AG09319 (cell line): Measurements from ENCODE around the gene COL20A1.

ENCODE experiments used
- DNase-seq: peaks from one replicate; pipeline ENCODE4 v3.0.0-alpha.2; 2010; ENCODE audit warnings: low read depth; ENCODE audit errors: extremely low read depth
- CTCF ChIP-seq: IDR thresholded peaks from 2 replicates; pipeline ENCODE4 v1.5.1; 2011; ENCODE audit warnings: low read depth, mild to moderate bottlenecking, inconsistent platforms, low read length, moderate library complexity

Gene COL20A1

GRCh38 chr20:63345328-63346100 lies 52.5 kb downstream of the COL20A1 start:
- no peak for TF ChIP-seq CTCF
- DNase-seq = no peak

DNA sequence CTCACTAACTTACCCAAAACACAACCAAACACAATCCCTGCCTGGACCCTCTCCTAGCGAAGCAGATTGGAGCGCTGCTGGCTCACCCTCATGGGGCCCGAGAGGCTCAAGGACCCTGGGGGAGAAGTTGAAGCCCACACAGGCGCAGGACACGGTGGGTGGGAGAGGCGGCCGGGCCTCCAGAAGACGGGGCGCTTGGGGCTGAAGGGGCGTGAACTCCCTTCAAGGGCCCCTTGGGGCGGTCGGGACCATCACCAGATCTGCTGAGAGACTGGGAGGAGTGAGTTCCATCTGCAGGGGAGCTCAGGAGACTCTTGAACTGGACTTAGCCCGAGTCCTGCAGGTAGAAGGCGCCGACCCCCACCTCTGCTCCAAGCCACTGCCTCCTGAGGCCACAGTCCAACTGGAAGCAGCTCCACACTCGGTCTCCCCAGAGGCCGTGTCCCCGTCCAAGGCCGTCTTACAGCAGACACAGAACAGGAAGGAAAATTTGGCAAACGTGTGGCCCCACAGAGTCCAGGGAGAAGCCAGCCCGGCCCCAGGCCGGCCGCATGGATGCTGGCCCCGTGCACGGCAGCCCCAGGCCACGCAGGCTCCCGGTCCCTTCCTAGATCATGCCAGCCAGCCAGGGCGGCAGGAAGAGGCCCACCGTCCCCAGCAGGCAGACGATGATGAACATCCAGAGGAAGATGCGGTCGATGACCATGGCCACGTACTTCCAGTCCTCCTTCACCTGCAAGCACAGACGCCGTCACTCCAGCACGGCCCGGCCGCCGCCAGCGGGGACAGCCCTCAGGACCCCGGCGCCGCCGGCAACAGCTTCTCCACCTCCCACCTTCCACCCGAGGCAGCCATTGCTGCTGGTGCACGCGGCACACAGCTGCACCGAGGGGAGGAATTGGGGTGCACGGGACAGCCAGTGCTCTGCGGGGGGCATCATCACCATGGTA lies 53.4 kb downstream of the COL20A1 start:
- TF ChIP-seq CTCF = no peak
- DNase-seq = no peak

- TF ChIP-seq CTCF = no peak
- DNase-seq = no peak
These were observed 54.2 kb downstream of the COL20A1 start for GRCh38 chr20:63347081-63347741.

GRCh38 chr20:63347950-63348827 lies 55.2 kb downstream of the COL20A1 start:
- no peak for DNase-seq
- TF ChIP-seq CTCF = no peak

GRCh38 chr20:63348828-63349515 lies 56.0 kb downstream of the COL20A1 start:
- no peak for TF ChIP-seq CTCF
- no peak for DNase-seq

DNA sequence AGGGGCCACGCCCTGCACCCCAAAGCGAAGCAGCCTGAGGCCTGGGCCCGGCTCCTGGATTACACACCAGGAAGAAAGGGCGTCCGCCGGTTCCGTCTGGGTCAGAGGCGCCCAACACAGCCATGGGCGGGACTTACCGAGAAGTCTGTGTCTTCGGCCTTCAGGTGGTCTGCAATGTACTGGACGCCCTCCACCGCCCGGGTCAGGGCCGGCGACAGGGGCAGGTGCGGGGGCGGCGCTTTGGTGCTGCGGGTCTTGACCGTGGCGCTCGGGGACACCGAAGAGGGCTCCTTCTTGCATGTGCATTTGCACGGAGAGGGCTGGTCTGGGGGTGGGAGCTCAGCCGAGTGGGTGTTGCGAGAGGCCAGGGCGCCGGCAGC lies 56.5 kb downstream of the COL20A1 start:
- TF ChIP-seq CTCF = no peak
- no peak for DNase-seq
